HepG2 (cell line): ENCODE results near the gene ZNF287. TPM values are rescaled to one million over a fixed set of nuclear protein-coding genes. Genes with fewer than 3 reads are reported as not detected.
A peak's percentile ranks its signal among the peaks of the same experiment; 100 is the strongest.

Experiments used
- CEBPZ ChIP-seq: IDR thresholded peaks from 2 replicates; pipeline ENCODE4 v1.6.1; 2012; ENCODE audit warnings: low read length, improper control_type of control experiment
- HES4 ChIP-seq: sonication (generic); formaldehyde crosslinking; IDR thresholded peaks from 2 replicates; pipeline ENCODE4 v1.9.0; 2021; ENCODE audit warnings: mild to moderate bottlenecking, missing genetic modification reagents, borderline replicate concordance
- KDM2A ChIP-seq: sonication (generic); formaldehyde crosslinking; IDR thresholded peaks from 2 replicates; pipeline ENCODE4 v1.4.0; 2020; ENCODE audit warnings: low read depth, missing genetic modification reagents, borderline replicate concordance
- MTA1 ChIP-seq: sonication (generic); formaldehyde crosslinking; IDR thresholded peaks from 2 replicates; pipeline ENCODE4 v1.4.0; 2020; ENCODE audit warnings: missing genetic modification reagents, mild to moderate bottlenecking, borderline replicate concordance
- NFE2L2 ChIP-seq: fragments of 150-350 bp; IDR thresholded peaks from 2 replicates; pipeline ENCODE4 v1.6.1; 2014; ENCODE audit warnings: low read length
- SRSF4 ChIP-seq: fragments of 200-400 bp; formaldehyde crosslinking; IDR thresholded peaks from one replicate; pipeline ENCODE4 v1.6.1; 2018; ENCODE audit warnings: mild to moderate bottlenecking, low read depth, low read length, moderate library complexity; ENCODE audit not compliant: poor library complexity, severe bottlenecking
- TEAD3 ChIP-seq: optimal IDR thresholded peaks from 2 replicates; pipeline ENCODE3; 2016; ENCODE audit warnings: borderline replicate concordance
- TFDP1 ChIP-seq: IDR thresholded peaks from 2 replicates; pipeline ENCODE4 v1.6.1; 2016; ENCODE audit warnings: missing compliant biosample characterization, missing genetic modification reagents, borderline replicate concordance
- YEATS4 ChIP-seq: sonication (generic); formaldehyde crosslinking; IDR thresholded peaks from 2 replicates; pipeline ENCODE4 v1.4.0; 2020; ENCODE audit warnings: missing genetic modification reagents, borderline replicate concordance
- ZNF451 ChIP-seq: sonication (generic); formaldehyde crosslinking; IDR thresholded peaks from 2 replicates; pipeline ENCODE4 v1.5.0; 2020; ENCODE audit warnings: mild to moderate bottlenecking, missing genetic modification reagents
- ZNF556 ChIP-seq: sonication (generic); formaldehyde crosslinking; IDR thresholded peaks from 2 replicates; pipeline ENCODE4 v1.4.0; 2020; ENCODE audit warnings: mild to moderate bottlenecking, missing genetic modification reagents, borderline replicate concordance
- ZNF557 ChIP-seq: sonication (generic); formaldehyde crosslinking; IDR thresholded peaks from 2 replicates; pipeline ENCODE4 v1.4.0; 2020; ENCODE audit warnings: missing genetic modification reagents
- polyA plus RNA-seq, 8 experiments: library from polyadenylated mRNA; depleted of rRNA in 3 of 8; stranded (reverse) in 7 of 8; unstranded in 1 of 8; fragments of >200 nt; fragmentation: Illumina TruSeq in 4 of 8; extraction: Trizol in 4 of 8; gene quantifications; 2 replicates each; pipeline versions ENCODE4 v1.2.1 to v1.2.3, GENCODE V29; 2011 to 2016; ENCODE audit warnings: low read depth in 4 of 8, missing spikeins in 1 of 8, mixed read lengths in 1 of 8; ENCODE audit not compliant: insufficient read depth in 1 of 8
- total RNA-seq, 5 experiments: library from RNA; depleted of rRNA; stranded (reverse); fragments of >200 nt; fragmentation: Illumina TruSeq; extraction: Trizol; gene quantifications; 2 replicates each; pipeline ENCODE4 v1.2.3, GENCODE V29; 2016; ENCODE audit warnings: low read depth in 1 of 5
- TF ChIP-seq, protein P1 (sequence below): sonication (generic); formaldehyde crosslinking; IDR thresholded peaks from one replicate; pipeline ENCODE4 v1.5.1; 2020; ENCODE audit warnings: mild to moderate bottlenecking, missing genetic modification reagents; ENCODE audit errors: not compliant biosample characterization
- TF ChIP-seq, protein P2 (sequence below): sonication (generic); formaldehyde crosslinking; IDR thresholded peaks from 2 replicates; pipeline ENCODE4 v1.4.0; 2020; ENCODE audit warnings: mild to moderate bottlenecking, missing genetic modification reagents

The ZNF287 gene
- total and polyA plus RNA-seq, 2 of the 13 experiments (the other 11 are each of a cell fraction or from before 2014, with no cell fraction given), result 0.21 TPM; not detected in 1

GRCh38 chr17:16584273-16584995 lies 15.4 kb upstream of the ZNF287 start (continued):
- TF ChIP-seq TEAD3 (peak; percentile 60), SRSF4 (no peak), CEBPZ (no peak), ZNF451 (no peak), ZNF556 (0 out of 2 replicates have a peak, but pooled peaks have one; percentile 40), HES4 (CRISPR knock-in tag) (no peak), MTA1 (CRISPR knock-in tag) (peak; percentile 44; the same call in 1 of the 2 replicates), YEATS4 (no peak), KDM2A (CRISPR knock-in tag) (peak; percentile 87; the same call in 1 of the 2 replicates), NFE2L2 (no peak), ZNF557 (CRISPR knock-in tag) (no peak), TFDP1 (CRISPR knock-in tag) (peak; percentile 14; the same call in 1 of the 2 replicates)
- TF ChIP-seq, protein P1, sequence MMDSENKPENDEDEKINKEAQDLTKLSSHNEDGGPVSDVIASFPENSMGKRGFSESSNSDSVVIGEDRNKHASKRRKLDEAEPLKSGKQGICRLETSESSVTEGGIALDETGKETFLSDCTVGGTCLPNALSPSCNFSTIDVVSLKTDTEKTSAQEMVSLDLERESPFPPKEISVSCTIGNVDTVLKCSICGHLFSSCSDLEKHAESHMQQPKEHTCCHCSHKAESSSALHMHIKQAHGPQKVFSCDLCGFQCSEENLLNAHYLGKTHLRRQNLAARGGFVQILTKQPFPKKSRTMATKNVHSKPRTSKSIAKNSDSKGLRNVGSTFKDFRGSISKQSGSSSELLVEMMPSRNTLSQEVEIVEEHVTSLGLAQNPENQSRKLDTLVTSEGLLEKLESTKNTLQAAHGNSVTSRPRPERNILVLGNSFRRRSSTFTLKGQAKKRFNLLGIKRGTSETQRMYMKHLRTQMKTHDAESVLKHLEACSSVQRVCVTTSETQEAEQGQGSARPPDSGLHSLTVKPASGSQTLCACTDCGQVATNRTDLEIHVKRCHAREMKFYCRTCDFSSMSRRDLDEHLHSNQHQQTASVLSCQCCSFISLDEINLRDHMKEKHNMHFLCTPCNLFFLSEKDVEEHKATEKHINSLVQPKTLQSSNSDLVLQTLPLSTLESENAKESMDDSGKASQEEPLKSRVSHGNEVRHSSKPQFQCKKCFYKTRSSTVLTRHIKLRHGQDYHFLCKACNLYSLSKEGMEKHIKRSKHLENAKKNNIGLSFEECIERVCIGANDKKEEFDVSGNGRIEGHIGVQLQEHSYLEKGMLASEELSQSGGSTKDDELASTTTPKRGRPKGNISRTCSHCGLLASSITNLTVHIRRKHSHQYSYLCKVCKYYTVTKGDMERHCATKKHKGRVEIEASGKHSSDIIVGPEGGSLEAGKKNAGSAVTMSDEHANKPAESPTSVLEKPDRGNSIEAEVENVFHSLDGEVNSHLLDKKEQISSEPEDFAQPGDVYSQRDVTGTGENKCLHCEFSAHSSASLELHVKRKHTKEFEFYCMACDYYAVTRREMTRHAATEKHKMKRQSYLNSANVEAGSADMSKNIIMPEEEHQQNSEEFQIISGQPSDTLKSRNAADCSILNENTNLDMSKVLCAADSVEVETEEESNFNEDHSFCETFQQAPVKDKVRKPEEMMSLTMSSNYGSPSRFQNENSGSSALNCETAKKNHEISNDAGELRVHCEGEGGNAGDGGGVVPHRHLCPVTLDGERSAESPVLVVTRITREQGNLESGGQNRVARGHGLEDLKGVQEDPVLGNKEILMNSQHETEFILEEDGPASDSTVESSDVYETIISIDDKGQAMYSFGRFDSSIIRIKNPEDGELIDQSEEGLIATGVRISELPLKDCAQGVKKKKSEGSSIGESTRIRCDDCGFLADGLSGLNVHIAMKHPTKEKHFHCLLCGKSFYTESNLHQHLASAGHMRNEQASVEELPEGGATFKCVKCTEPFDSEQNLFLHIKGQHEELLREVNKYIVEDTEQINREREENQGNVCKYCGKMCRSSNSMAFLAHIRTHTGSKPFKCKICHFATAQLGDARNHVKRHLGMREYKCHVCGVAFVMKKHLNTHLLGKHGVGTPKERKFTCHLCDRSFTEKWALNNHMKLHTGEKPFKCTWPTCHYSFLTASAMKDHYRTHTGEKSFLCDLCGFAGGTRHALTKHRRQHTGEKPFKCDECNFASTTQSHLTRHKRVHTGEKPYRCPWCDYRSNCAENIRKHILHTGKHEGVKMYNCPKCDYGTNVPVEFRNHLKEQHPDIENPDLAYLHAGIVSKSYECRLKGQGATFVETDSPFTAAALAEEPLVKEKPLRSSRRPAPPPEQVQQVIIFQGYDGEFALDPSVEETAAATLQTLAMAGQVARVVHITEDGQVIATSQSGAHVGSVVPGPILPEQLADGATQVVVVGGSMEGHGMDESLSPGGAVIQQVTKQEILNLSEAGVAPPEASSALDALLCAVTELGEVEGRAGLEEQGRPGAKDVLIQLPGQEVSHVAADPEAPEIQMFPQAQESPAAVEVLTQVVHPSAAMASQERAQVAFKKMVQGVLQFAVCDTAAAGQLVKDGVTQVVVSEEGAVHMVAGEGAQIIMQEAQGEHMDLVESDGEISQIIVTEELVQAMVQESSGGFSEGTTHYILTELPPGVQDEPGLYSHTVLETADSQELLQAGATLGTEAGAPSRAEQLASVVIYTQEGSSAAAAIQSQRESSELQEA (CRISPR knock-in tag), result peak; percentile 63
- TF ChIP-seq, protein P2, sequence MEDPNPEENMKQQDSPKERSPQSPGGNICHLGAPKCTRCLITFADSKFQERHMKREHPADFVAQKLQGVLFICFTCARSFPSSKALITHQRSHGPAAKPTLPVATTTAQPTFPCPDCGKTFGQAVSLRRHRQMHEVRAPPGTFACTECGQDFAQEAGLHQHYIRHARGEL (CRISPR knock-in tag), result no peak
